Retinal pigment epithelial cell (primary cell): Measurements from ENCODE around the gene ANKRD11.
"Not testable (repeated sequence)": the region's sequence is repeated elsewhere in the genome, so short reads cannot be mapped to it uniquely, and the experiment has no call there.

Source experiments
- DNase-seq: peaks from one replicate; pipeline ENCODE4 v3.0.0-alpha.2; 2010; ENCODE audit warnings: low read depth
- H3K4me3 ChIP-seq: 2 replicates; pipeline ENCODE4 v1.5.1; 2011; ENCODE audit warnings: mild to moderate bottlenecking, low read length, control low read depth, moderate library complexity
- CTCF ChIP-seq: conservative IDR thresholded peaks from 2 replicates; pipeline ENCODE4 v1.5.1; 2011; ENCODE audit warnings: low read depth, low read length, control low read depth, inconsistent platforms

Gene ANKRD11

GRCh38 chr16:89437251-89437987, 52.9 kb downstream of the ANKRD11 start:
- no peak for DNase-seq
- TF ChIP-seq CTCF, result no peak
- no peak overlapping the region for H3K4me3 ChIP-seq

GRCh38 chr16:89436366-89436765, 54.0 kb downstream of the ANKRD11 start:
- no peak for DNase-seq
- no peak overlapping the region for H3K4me3 ChIP-seq
- no peak for TF ChIP-seq CTCF

GRCh38 chr16:89435059-89435458, 55.3 kb downstream of the ANKRD11 start:
- DNase-seq, H3K4me3 ChIP-seq: not testable (repeated sequence)

- H3K4me3 ChIP-seq, result no peak overlapping the region
- TF ChIP-seq CTCF, result no peak
- DNase-seq, result no peak
These were observed 55.9 kb downstream of the ANKRD11 start for GRCh38 chr16:89434490-89434889.

GRCh38 chr16:89433363-89433984, 56.9 kb downstream of the ANKRD11 start:
- DNase-seq, H3K4me3 ChIP-seq: not testable (repeated sequence)

GRCh38 chr16:89431630-89432029, 58.7 kb downstream of the ANKRD11 start:
- DNase-seq, result no peak
- no peak for TF ChIP-seq CTCF
- H3K4me3 ChIP-seq, result no peak overlapping the region

GRCh38 chr16:89431158-89431584, 59.2 kb downstream of the ANKRD11 start:
- TF ChIP-seq CTCF, result no peak
- DNase-seq, result no peak
- H3K4me3 ChIP-seq, result no peak overlapping the region

GRCh38 chr16:89430436-89431157, 59.8 kb downstream of the ANKRD11 start:
- TF ChIP-seq CTCF, result no peak
- H3K4me3 ChIP-seq, result no peak overlapping the region
- DNase-seq, result no peak

- not testable (repeated sequence) for DNase-seq, H3K4me3 ChIP-seq
These were observed 61.8 kb downstream of the ANKRD11 start for GRCh38 chr16:89428605-89429004.
